ENCODE results near the gene ASGR1. TPM values are rescaled to one million over a fixed set of nuclear protein-coding genes. Genes with fewer than 3 reads are reported as not detected.

ASGR1 gene
- total RNA-seq, 2 donors from 2014 or later = 0.95 TPM; not detected in 1

DNA sequence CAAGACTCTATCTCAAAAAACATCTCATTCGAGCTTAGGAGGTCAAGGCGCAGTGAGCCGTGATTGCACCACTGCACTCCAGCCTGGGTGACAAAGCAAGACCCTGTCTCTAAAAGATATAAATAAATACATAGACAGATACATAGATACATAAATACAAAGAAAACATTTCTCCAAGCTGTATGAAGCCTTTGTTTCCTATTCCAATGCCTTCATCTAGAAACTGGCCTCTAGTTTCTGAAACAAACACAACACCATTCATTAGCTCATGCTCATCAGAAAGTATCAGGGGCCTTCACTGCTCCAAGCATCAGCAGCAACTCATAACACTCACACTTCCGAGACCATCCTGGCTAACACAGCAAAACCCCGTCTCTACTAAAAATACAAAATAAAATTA, 54.2 kb downstream of the ASGR1 start:
- no peaks in the 10 kb centered on the region for H3K36me3 Mint-ChIP-seq
- no peak for DNase-seq (ENCODE audit: low spot score)
- ATAC-seq = no peak
- H3K4me3 Mint-ChIP-seq = no peak overlapping the region
- peaks cover 11 to 13% of the 10 kb centered on the region in 2 donors for H3K27me3 Mint-ChIP-seq
- no peak overlapping the region for H3K27ac Mint-ChIP-seq
- H3K9me3 Mint-ChIP-seq = no peaks in the 10 kb centered on the region
- peaks cover 4 to 6% of the 10 kb centered on the region in 2 donors for H3K4me1 Mint-ChIP-seq (ENCODE audit: low read depth in 2 of 2)

DNA sequence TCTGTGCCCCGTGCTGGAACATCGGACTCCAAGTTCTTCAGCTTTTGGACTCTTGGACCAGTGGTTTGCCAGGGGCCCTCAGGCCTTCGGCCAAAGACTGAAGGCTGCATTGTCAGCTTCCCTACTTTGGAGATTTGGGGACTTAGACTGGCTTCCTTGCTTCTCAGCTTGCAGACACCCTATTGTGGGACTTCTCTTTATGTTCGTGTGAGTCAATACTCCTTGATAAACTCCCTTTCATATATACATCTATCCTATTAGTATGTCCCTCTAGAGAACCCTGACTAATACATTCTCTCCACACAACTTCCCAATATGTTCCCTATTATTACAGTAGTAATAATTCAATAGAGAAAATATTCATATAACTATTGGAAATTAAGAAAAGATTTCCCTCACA, 55.3 kb downstream of the ASGR1 start:
- no peaks in the 10 kb centered on the region for H3K36me3 Mint-ChIP-seq
- H3K27ac Mint-ChIP-seq = no peak overlapping the region
- H3K9me3 Mint-ChIP-seq = no peaks in the 10 kb centered on the region
- peaks cover 4 to 6% of the 10 kb centered on the region in 2 donors for H3K4me1 Mint-ChIP-seq (ENCODE audit: low read depth in 2 of 2)
- no peak overlapping the region for H3K4me3 Mint-ChIP-seq
- DNase-seq (ENCODE audit: low spot score) (no peak), ATAC-seq (no peak)
- H3K27me3 Mint-ChIP-seq = peaks cover 18 to 19% of the 10 kb centered on the region in 2 donors

Other genes with a start within 250 kb of the ASGR1 start
- gene ALOX12, start 183.3 kb downstream of the ASGR1 start, total RNA-seq = not detected
- 100 to 1,000 TPM; 206 to 224 TPM for gene RNASEK, start 166.7 kb downstream of the ASGR1 start, total RNA-seq
- 1 to 10 TPM in 1 of 2 donors, under 1 TPM in 1; 0.73 to 1.1 TPM for gene BCL6B, start 156.3 kb downstream of the ASGR1 start, total RNA-seq
- gene SLC16A13, start 143.4 kb downstream of the ASGR1 start, total RNA-seq = 10 to 100 TPM; 11.7 to 19.1 TPM
- gene SLC16A11, start 135.3 kb downstream of the ASGR1 start, total RNA-seq = 1 to 10 TPM; 1.2 to 1.7 TPM
- gene CLEC10A, start 99.1 kb downstream of the ASGR1 start, total RNA-seq = not detected
- under 1 TPM in 1 of 2 donors, not detected in 1; 0.33 TPM for gene ASGR2, start 64.5 kb downstream of the ASGR1 start, total RNA-seq
- gene DLG4, start 40.5 kb upstream of the ASGR1 start, total RNA-seq = 1 to 10 TPM; 3.3 to 8.3 TPM
- gene ACADVL, start 40.6 kb upstream of the ASGR1 start, total RNA-seq = 100 to 1,000 TPM; 651 to 710 TPM
- 10 to 100 TPM; 35.1 to 61.6 TPM for gene DVL2, start 55.1 kb upstream of the ASGR1 start, total RNA-seq
- 10 to 100 TPM; 40.1 to 55.2 TPM for gene PHF23, start 60.1 kb upstream of the ASGR1 start, total RNA-seq
- 100 to 1,000 TPM; 197 to 277 TPM for gene GABARAP, start 63.1 kb upstream of the ASGR1 start, total RNA-seq
- 100 to 1,000 TPM; 145 to 165 TPM for gene CTDNEP1, start 72.4 kb upstream of the ASGR1 start, total RNA-seq
- gene ELP5, start 72.8 kb upstream of the ASGR1 start, total RNA-seq = 10 to 100 TPM; 43.5 to 70.5 TPM
- gene CLDN7, start 83.1 kb upstream of the ASGR1 start, total RNA-seq = 1 to 10 TPM in 1 of 2 donors, under 1 TPM in 1; 0.73 to 1.1 TPM
- gene SLC2A4, start 102.3 kb upstream of the ASGR1 start, total RNA-seq = under 1 TPM in 1 of 2 donors, not detected in 1; 0.50 TPM
- gene YBX2, start 115.3 kb upstream of the ASGR1 start, total RNA-seq = not detected
- 1,000 to 10,000 TPM in 1 of 2 donors, 100 to 1,000 TPM in 1; 953 to 1,345 TPM for gene EIF5A, start 128.3 kb upstream of the ASGR1 start, total RNA-seq
- gene GPS2, start 136.0 kb upstream of the ASGR1 start, total RNA-seq = 10 to 100 TPM; 58.1 to 87.0 TPM
- gene NEURL4, start 150.0 kb upstream of the ASGR1 start, total RNA-seq = 10 to 100 TPM; 37.6 to 76.7 TPM
- gene ACAP1, start 157.2 kb upstream of the ASGR1 start, total RNA-seq = 100 to 1,000 TPM; 240 to 419 TPM
- 10 to 100 TPM in 1 of 2 donors, 1 to 10 TPM in 1; 6.7 to 13.0 TPM for gene KCTD11, start 172.8 kb upstream of the ASGR1 start, total RNA-seq
- not detected for gene TMEM95, start 175.8 kb upstream of the ASGR1 start, total RNA-seq
- gene TNK1, start 201.7 kb upstream of the ASGR1 start, total RNA-seq = under 1 TPM in 1 of 2 donors, not detected in 1; 0.36 TPM
- gene PLSCR3, start 215.2 kb upstream of the ASGR1 start, total RNA-seq = 10 to 100 TPM; 32.2 to 48.4 TPM
- gene TMEM256, start 224.7 kb upstream of the ASGR1 start, total RNA-seq = 10 to 100 TPM; 40.1 to 51.1 TPM
- gene NLGN2, start 228.5 kb upstream of the ASGR1 start, total RNA-seq = 1 to 10 TPM; 2.3 to 7.7 TPM
- not detected for gene SPEM1, start 241.0 kb upstream of the ASGR1 start, total RNA-seq
- gene SPEM2, start 246.2 kb upstream of the ASGR1 start, total RNA-seq = not detected
- gene SPEM3, start 249.5 kb upstream of the ASGR1 start, total RNA-seq = not detected

All from natural killer cell treated with Interleukin-12 subunit alpha and Interleukin-12 subunit beta and Interleukin-15 and Interleukin-18, amount 100 ng/mL, for 72 hours (primary cell).